Forelimb muscle (tissue), 1 donor: ENCODE data around the gene LRRC10B. TPM values are rescaled to one million over a fixed set of nuclear protein-coding genes. Genes with fewer than 3 reads are reported as not detected.

Experiments
- DNase-seq: peaks from one replicate; pipeline ENCODE4 v3.0.0-alpha.2; 2013; ENCODE audit warnings: low read depth
- polyA plus RNA-seq: library from polyadenylated mRNA; unstranded; fragments of 120-200 nt; gene quantifications from one replicate; pipeline ENCODE4 v1.2.1, GENCODE V29; 2013; ENCODE audit not compliant: insufficient read length

The LRRC10B gene
- polyA plus RNA-seq, 1 donor, result 0.14 TPM

- no peak for DNase-seq
Measured at GRCh38 chr11:61486779-61487178, 21.8 kb upstream of the LRRC10B start.

- no peak for DNase-seq
Measured at GRCh38 chr11:61487342-61488025, 21.1 kb upstream of the LRRC10B start.

- no peak for DNase-seq
Measured at GRCh38 chr11:61488651-61489291, 19.8 kb upstream of the LRRC10B start.

- DNase-seq, result no peak
Measured at GRCh38 chr11:61489833-61490721, 18.5 kb upstream of the LRRC10B start.

- DNase-seq, result no peak
Measured at GRCh38 chr11:61491736-61492395, 16.7 kb upstream of the LRRC10B start.

- DNase-seq, result no peak
Measured at GRCh38 chr11:61494381-61494961, 14.1 kb upstream of the LRRC10B start.

- no peak for DNase-seq
Measured at GRCh38 chr11:61495801-61496601, 12.5 kb upstream of the LRRC10B start.

- DNase-seq, result no peak
Measured at GRCh38 chr11:61496602-61497400, 11.7 kb upstream of the LRRC10B start.

- DNase-seq, result no peak
Measured at GRCh38 chr11:61497473-61497872, 11.1 kb upstream of the LRRC10B start.

- no peak for DNase-seq
Measured at GRCh38 chr11:61497876-61498275, 10.7 kb upstream of the LRRC10B start.

GRCh38 chr11:61498767-61499341, 9.7 kb upstream of the LRRC10B start:
- no peak for DNase-seq

- no peak for DNase-seq
Measured at GRCh38 chr11:61499816-61500491, 8.6 kb upstream of the LRRC10B start.

GRCh38 chr11:61502522-61502921, 6.0 kb upstream of the LRRC10B start:
- no peak for DNase-seq

- no peak for DNase-seq
Measured at GRCh38 chr11:61503135-61503770, 5.3 kb upstream of the LRRC10B start.

- DNase-seq, result no peak
Measured at GRCh38 chr11:61505106-61505505, 3.4 kb upstream of the LRRC10B start.

- DNase-seq, result no peak
Measured at GRCh38 chr11:61505640-61506155, 2.9 kb upstream of the LRRC10B start.

GRCh38 chr11:61507012-61507768, 1.4 kb upstream of the LRRC10B start:
- DNase-seq, result no peak
